Epithelial cell of proximal tubule (primary cell): ENCODE measurements around the gene CRYGS. TPM values are rescaled to one million over a fixed set of nuclear protein-coding genes. Genes with fewer than 3 reads are reported as not detected.
"Not testable (repeated sequence)": the region's sequence is repeated elsewhere in the genome, so short reads cannot be mapped to it uniquely, and the experiment has no call there.

ENCODE experiments used
- DNase-seq: peaks from one replicate; pipeline ENCODE4 v3.0.0-alpha.2; 2011; ENCODE audit warnings: low read depth
- H3K4me3 ChIP-seq: 2 replicates; pipeline ENCODE4 v1.5.1; 2011; ENCODE audit warnings: low read depth, mild to moderate bottlenecking, low read length
- total RNA-seq: library from RNA; depleted of rRNA; stranded (reverse); fragments of >200 nt; gene quantifications from 2 replicates; pipeline ENCODE4 v1.2.3, GENCODE V29; 2015
- TF ChIP-seq, protein P1 (sequence below): conservative IDR thresholded peaks from 2 replicates; pipeline ENCODE4 v1.5.1; 2012; ENCODE audit warnings: low read depth, mild to moderate bottlenecking, low read length

The CRYGS gene
- total RNA-seq, 1 donor from 2014 or later, result not detected

- no peak overlapping the region for H3K4me3 ChIP-seq
- TF ChIP-seq, protein P1, sequence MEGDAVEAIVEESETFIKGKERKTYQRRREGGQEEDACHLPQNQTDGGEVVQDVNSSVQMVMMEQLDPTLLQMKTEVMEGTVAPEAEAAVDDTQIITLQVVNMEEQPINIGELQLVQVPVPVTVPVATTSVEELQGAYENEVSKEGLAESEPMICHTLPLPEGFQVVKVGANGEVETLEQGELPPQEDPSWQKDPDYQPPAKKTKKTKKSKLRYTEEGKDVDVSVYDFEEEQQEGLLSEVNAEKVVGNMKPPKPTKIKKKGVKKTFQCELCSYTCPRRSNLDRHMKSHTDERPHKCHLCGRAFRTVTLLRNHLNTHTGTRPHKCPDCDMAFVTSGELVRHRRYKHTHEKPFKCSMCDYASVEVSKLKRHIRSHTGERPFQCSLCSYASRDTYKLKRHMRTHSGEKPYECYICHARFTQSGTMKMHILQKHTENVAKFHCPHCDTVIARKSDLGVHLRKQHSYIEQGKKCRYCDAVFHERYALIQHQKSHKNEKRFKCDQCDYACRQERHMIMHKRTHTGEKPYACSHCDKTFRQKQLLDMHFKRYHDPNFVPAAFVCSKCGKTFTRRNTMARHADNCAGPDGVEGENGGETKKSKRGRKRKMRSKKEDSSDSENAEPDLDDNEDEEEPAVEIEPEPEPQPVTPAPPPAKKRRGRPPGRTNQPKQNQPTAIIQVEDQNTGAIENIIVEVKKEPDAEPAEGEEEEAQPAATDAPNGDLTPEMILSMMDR, result no peak
- no peak for DNase-seq
These were observed 37.9 kb downstream of the CRYGS start for GRCh38 chr3:186506191-186506739.

DNA sequence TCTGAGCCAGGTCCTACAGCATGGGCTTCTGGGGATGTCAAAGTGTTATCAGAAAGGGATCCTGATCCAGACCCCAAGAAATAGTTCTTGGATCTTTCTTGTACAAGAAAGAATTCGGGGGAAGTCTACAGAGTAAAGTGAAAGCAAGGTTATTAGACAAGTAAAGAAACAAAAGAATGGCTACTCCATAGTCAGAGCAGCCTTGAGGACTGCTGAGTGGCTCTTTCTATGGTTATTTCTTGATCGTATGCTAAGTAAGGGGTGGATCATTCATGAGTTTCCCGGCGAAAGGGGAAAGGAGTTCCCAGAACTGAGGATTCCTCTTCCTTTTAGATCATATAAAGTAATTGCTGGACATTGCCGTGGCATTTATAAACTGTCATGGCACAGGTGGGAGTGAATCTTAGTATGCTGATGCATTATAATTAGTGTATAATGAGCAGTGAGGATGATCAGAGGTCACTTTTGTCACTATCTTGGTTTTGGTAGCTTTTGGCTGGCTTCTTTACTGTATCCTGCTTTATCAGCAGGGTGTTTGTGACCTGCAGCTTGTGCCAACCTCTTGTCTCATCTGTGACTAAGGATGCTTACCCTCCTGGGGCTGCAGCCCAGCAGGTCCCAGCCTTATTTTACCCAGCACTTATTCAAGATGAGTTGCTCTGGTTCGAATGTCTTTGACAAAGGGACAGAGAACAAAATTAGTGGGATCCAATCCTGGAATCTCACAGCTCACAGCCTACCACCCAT, 41.0 kb downstream of the CRYGS start:
- H3K4me3 ChIP-seq, result no peak overlapping the region
- TF ChIP-seq, protein P1, result no peak
- DNase-seq, result no peak

- no peak overlapping the region for H3K4me3 ChIP-seq
- TF ChIP-seq, protein P1, result no peak
- DNase-seq, result no peak
These were observed 41.8 kb downstream of the CRYGS start for GRCh38 chr3:186502138-186502948.

DNA sequence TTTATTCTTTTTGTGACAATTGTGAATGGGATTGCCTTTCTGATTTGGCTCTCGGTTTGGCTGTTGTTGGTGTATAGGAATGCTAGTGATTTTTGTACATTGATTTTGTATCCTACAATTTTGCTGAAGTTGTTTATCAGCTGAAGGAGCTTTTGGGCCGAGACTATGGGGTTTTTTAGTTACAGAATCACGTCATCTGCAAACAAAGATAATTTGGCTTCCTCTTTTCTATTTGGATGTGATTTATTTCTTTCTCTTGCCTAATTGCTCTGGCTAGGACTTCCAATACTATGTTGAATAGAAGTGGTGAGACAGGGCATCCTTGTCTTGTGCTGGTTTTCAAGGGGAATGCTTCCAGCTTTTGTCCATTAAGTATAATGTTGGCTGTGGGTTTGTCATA, 44.2 kb downstream of the CRYGS start:
- H3K4me3 ChIP-seq, DNase-seq: not testable (repeated sequence)

DNA sequence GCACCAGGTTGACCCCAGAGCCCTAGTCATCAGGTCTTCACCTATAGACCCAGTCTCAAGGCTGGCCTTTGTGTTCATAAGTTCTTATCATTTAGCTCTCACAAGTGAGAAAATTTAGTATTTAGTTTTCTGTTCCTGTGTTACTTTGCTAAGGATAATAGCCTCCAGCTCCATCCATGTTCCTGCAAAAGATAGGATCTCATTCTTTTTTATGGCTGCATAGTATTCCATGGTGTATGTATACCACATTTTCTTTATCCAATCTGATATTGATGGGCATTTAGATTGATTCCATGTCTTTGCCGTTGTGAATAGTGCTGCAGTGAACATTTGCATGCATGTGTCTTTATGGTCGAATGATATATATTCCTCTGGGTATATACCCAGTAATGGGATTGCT, 46.2 kb downstream of the CRYGS start:
- DNase-seq, H3K4me3 ChIP-seq: not testable (repeated sequence)

GRCh38 chr3:186497608-186498007, 46.6 kb downstream of the CRYGS start:
- TF ChIP-seq, protein P1, result no peak
- H3K4me3 ChIP-seq, result no peak overlapping the region
- no peak for DNase-seq

- H3K4me3 ChIP-seq, result no peak overlapping the region
- DNase-seq, result no peak
- TF ChIP-seq, protein P1, result no peak
These were observed 47.5 kb downstream of the CRYGS start for GRCh38 chr3:186496635-186497034.
